Activated CD4-positive, alpha-beta memory T cell treated with anti-CD3 and anti-CD28 coated beads for 36 hours (primary cell): Measurements from ENCODE around the gene HLA-DPA1. TPM values are rescaled to one million over a fixed set of nuclear protein-coding genes. Genes with fewer than 3 reads are reported as not detected.

Experiments used
- total RNA-seq, 2 experiments: library from RNA; stranded (reverse); gene quantifications; one replicate each; pipeline ENCODE4 v1.2.3, GENCODE V29; 2021

HLA-DPA1 gene
- total RNA-seq, 2 experiments from 2014 or later: 19.3 to 20.9 TPM

Other genes with a start within 250 kb of the HLA-DPA1 start
- 100 to 1,000 TPM; 134 to 143 TPM for gene TAP2, start 234.9 kb downstream of the HLA-DPA1 start, total RNA-seq
- gene PSMB8, start 229.6 kb downstream of the HLA-DPA1 start, total RNA-seq: 100 to 1,000 TPM; 350 to 370 TPM
- 100 to 1,000 TPM; 245 to 258 TPM for gene TAP1, start 219.9 kb downstream of the HLA-DPA1 start, total RNA-seq
- gene PSMB9, start 219.5 kb downstream of the HLA-DPA1 start, total RNA-seq: 100 to 1,000 TPM; 296 to 302 TPM
- 1 to 10 TPM; 1.6 to 1.9 TPM for gene HLA-DMB, start 132.6 kb downstream of the HLA-DPA1 start, total RNA-seq
- gene HLA-DMA, start 120.6 kb downstream of the HLA-DPA1 start, total RNA-seq: 10 to 100 TPM in 1 of 2 experiments, 1 to 10 TPM in 1; 9.6 to 10.2 TPM
- 100 to 1,000 TPM; 168 to 190 TPM for gene BRD2, start 105.1 kb downstream of the HLA-DPA1 start, total RNA-seq
- gene HLA-DOA, start 64.1 kb downstream of the HLA-DPA1 start, total RNA-seq: under 1 TPM; 0.53 to 0.55 TPM
- 1 to 10 TPM; 5.1 to 6.9 TPM for gene HLA-DPB1, start 2.3 kb upstream of the HLA-DPA1 start, total RNA-seq
- 1 to 10 TPM in 1 of 2 experiments, under 1 TPM in 1; 0.69 to 1.0 TPM for gene COL11A2, start 118.8 kb upstream of the HLA-DPA1 start, total RNA-seq
- gene RXRB, start 127.0 kb upstream of the HLA-DPA1 start, total RNA-seq: 10 to 100 TPM; 40.9 to 41.4 TPM
- gene SLC39A7, start 127.2 kb upstream of the HLA-DPA1 start, total RNA-seq: 10 to 100 TPM; 42.0 to 45.7 TPM
- gene HSD17B8, start 131.0 kb upstream of the HLA-DPA1 start, total RNA-seq: 10 to 100 TPM; 35.3 to 36.1 TPM
- 10 to 100 TPM; 25.4 to 28.4 TPM for gene RING1, start 134.9 kb upstream of the HLA-DPA1 start, total RNA-seq
- 10 to 100 TPM; 32.7 to 33.7 TPM for gene VPS52, start 198.2 kb upstream of the HLA-DPA1 start, total RNA-seq
- gene RPS18, start 198.4 kb upstream of the HLA-DPA1 start, total RNA-seq: 1,000 to 10,000 TPM; 4,372 to 4,391 TPM
- gene B3GALT4, start 203.5 kb upstream of the HLA-DPA1 start, total RNA-seq: 1 to 10 TPM; 5.9 to 6.7 TPM
- 10 to 100 TPM; 59.4 to 60.7 TPM for gene WDR46, start 215.6 kb upstream of the HLA-DPA1 start, total RNA-seq
- gene PFDN6, start 216.0 kb upstream of the HLA-DPA1 start, total RNA-seq: 10 to 100 TPM; 78.5 to 90.9 TPM
- 10 to 100 TPM; 24.6 to 26.0 TPM for gene RGL2, start 225.3 kb upstream of the HLA-DPA1 start, total RNA-seq
- gene TAPBP, start 240.4 kb upstream of the HLA-DPA1 start, total RNA-seq: 100 to 1,000 TPM; 202 to 213 TPM
- 10 to 100 TPM; 11.0 to 12.1 TPM for gene ZBTB22, start 244.1 kb upstream of the HLA-DPA1 start, total RNA-seq
- gene DAXX, start 249.3 kb upstream of the HLA-DPA1 start, total RNA-seq: 10 to 100 TPM; 60.5 to 64.1 TPM